Memory B cell (primary cell): Measurements from ENCODE around the gene PLS1.
"Not testable (repeated sequence)": the region's sequence is repeated elsewhere in the genome, so short reads cannot be mapped to it uniquely, and the experiment has no call there.

Experiments
- ATAC-seq: fragments of 150-1000 bp; cut with Tn5 transposase; 2 replicates; pipeline ENCODE4 v1.10.0; 2021; ENCODE audit warnings: low read depth, mild to moderate bottlenecking, moderate library complexity
- DNase-seq, 2 donors: peaks; one replicate each; pipeline ENCODE4 v3.0.0; 2022; ENCODE audit warnings: low spot score in 2 of 2
- H3K27ac Mint-ChIP-seq: one replicate; pipeline ENCODE4 v1.8.0; 2022; ENCODE audit warnings: mild to moderate bottlenecking, moderate library complexity, mixed read lengths
- H3K27me3 Mint-ChIP-seq: one replicate; pipeline ENCODE4 v1.8.0; 2022; ENCODE audit warnings: mixed read lengths
- H3K36me3 Mint-ChIP-seq: one replicate; pipeline ENCODE4 v1.8.0; 2022; ENCODE audit warnings: mild to moderate bottlenecking, mixed read lengths
- H3K4me1 Mint-ChIP-seq: one replicate; pipeline ENCODE4 v1.8.0; 2022; ENCODE audit warnings: mixed read lengths
- H3K4me3 Mint-ChIP-seq: one replicate; pipeline ENCODE4 v1.8.0; 2022; ENCODE audit warnings: mild to moderate bottlenecking, moderate library complexity, mixed read lengths
- H3K9me3 Mint-ChIP-seq: one replicate; pipeline ENCODE4 v1.8.0; 2022; ENCODE audit warnings: mixed read lengths

The PLS1 gene, protein sequence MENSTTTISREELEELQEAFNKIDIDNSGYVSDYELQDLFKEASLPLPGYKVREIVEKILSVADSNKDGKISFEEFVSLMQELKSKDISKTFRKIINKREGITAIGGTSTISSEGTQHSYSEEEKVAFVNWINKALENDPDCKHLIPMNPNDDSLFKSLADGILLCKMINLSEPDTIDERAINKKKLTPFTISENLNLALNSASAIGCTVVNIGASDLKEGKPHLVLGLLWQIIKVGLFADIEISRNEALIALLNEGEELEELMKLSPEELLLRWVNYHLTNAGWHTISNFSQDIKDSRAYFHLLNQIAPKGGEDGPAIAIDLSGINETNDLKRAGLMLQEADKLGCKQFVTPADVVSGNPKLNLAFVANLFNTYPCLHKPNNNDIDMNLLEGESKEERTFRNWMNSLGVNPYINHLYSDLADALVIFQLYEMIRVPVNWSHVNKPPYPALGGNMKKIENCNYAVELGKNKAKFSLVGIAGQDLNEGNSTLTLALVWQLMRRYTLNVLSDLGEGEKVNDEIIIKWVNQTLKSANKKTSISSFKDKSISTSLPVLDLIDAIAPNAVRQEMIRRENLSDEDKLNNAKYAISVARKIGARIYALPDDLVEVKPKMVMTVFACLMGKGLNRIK

DNA sequence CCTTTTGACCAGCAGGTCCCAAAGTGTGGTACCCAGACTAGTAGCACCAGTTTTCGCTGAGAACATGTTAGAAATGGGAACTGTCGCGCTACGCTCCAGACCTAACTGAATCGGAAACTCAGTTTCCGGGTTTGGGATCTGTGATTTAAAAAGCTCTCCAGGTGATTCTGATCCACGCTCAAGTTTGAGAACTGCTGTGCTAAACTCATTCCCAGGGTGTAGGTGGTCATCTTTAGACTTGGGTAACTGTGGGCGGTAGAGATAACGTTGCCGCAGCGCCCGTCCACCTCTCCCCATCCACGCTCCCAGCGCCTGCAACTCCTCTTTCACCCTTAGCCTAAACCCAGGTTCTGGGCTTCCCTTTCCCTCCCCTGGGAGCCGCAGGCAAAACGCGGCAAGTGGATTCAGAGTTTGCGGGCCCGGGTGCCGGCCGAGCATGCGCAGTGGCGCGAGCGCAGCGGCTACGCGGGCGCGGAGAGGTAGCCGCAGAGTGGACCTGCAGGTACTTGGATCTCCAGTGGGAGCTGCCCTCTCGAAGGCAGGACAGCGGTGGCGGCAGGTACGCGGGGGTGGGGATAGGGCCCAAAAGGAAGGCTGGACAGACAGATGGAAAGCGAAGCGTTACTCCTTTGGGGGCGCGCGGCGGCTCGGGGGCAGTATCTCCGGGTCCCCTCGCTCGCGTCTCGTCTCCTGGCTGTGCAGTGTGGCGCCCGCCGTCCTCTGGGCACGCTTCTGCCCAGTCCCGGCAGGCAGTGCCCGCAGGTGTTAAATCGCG is at the start of gene PLS1:
Gene PLS1 (plus strand): TSS at position 443 of the 775 bp plus-strand sequence. CDS start 67,845 bp downstream, outside the sequence.
- Mint-ChIP-seq H3K27ac (no peak within 1 kb of the TSS), H3K36me3 (no peaks in the 10 kb centered on the region), H3K9me3 (no peaks in the 10 kb centered on the region), H3K4me1 (peaks cover 8% of the 10 kb centered on the region), H3K4me3 (peak within 1 kb of the TSS; percentile 92), H3K27me3 (peaks cover 12% of the 10 kb centered on the region)
- peak; percentile 75 to 88 for DNase-seq
- peak; percentile 81 for ATAC-seq

DNA sequence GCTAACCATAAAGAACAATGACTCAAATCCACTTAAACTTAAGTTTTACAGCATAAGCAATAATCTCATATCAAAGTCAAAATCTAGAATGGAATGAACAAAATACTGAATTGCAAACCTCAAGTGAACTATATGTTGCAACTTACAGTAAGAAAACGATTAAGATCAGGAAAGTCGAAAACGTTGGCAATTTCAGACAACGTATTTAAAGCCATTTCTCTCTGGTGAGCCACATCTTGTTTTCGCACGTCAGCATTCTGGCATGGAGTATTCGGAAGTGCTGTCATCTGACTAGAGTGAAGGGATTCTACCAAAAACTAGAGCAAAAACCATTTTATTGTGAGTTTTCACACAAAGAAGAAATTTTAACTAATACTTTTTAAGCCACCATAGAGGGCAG is 46.2 kb upstream of the PLS1 start:
- no peaks in the 10 kb centered on the region for H3K9me3 Mint-ChIP-seq
- no peak overlapping the region for H3K4me3 Mint-ChIP-seq
- DNase-seq (no peak), ATAC-seq (no peak)
- no peaks in the 10 kb centered on the region for H3K27me3 Mint-ChIP-seq
- peaks cover 33% of the 10 kb centered on the region for H3K36me3 Mint-ChIP-seq
- H3K27ac Mint-ChIP-seq = no peak overlapping the region
- H3K4me1 Mint-ChIP-seq = no peaks in the 10 kb centered on the region

DNA sequence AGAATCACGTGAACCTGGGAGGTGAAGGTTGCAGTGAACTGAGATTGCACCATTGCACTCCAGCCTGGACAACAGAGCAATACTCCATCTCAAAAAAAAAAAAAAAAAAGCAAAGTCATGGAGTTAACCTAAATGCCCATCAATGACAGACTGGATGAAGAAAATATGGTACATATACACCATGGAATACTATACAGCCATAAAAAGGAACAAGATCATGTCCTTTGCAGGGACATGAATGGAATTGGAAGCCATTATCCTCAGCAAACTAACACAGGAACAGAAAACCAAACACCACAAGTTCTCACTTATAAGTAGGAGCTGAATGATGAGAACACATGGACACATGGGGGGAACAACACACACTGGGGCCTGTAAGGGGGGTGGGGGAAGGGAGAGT is 43.6 kb upstream of the PLS1 start:
- not testable (repeated sequence) for ATAC-seq, DNase-seq, H3K27ac Mint-ChIP-seq, H3K4me1 Mint-ChIP-seq, H3K27me3 Mint-ChIP-seq, H3K9me3 Mint-ChIP-seq, H3K4me3 Mint-ChIP-seq
- peaks cover 46% of the 10 kb centered on the region for H3K36me3 Mint-ChIP-seq

DNA sequence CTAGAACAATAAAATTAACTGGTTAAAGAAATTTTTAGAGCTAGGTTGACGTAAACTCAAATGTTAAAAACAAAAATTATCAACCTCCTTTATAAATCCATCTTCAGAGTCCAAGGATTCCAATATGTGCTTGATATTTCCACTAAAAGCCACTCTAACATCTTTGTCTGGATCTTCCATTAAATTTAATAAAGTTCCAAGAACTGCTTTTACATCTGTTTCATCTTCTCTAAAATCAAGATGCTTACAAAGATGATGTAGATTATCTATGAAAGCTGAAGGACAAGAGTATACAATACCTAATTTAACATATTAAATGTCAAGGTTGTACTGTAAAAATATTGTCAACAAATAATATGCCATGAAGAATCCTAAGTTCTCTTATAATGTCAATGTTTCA is 42.5 kb upstream of the PLS1 start:
- Mint-ChIP-seq H3K27ac (no peak overlapping the region), H3K36me3 (peaks cover 46% of the 10 kb centered on the region), H3K4me3 (no peak overlapping the region), H3K9me3 (no peaks in the 10 kb centered on the region), H3K27me3 (no peaks in the 10 kb centered on the region), H3K4me1 (no peaks in the 10 kb centered on the region)
- ATAC-seq (no peak), DNase-seq (no peak)

DNA sequence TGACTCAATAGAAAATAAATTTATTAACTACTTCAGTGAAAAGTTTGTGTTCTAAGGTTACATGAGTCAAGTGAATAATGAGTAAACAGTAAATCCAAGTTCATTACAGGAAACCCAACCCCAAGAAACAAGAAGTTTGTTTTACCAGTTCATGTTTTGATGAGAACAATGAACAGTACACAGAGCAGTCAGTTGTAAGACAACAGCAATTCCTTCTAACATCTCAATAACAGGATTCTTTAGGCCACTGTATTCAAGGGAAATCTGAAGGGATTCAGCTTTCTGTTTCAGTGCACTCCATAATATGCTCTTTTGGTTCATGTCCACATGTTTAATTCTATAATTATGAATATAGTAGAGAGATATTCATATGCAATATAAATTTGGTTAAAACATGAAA is 36.1 kb upstream of the PLS1 start:
- no peak overlapping the region for H3K4me3 Mint-ChIP-seq
- H3K4me1 Mint-ChIP-seq = no peaks in the 10 kb centered on the region
- peaks cover 33% of the 10 kb centered on the region for H3K36me3 Mint-ChIP-seq
- no peak for DNase-seq
- ATAC-seq = no peak
- no peaks in the 10 kb centered on the region for H3K27me3 Mint-ChIP-seq
- H3K9me3 Mint-ChIP-seq = no peaks in the 10 kb centered on the region
- no peak overlapping the region for H3K27ac Mint-ChIP-seq

DNA sequence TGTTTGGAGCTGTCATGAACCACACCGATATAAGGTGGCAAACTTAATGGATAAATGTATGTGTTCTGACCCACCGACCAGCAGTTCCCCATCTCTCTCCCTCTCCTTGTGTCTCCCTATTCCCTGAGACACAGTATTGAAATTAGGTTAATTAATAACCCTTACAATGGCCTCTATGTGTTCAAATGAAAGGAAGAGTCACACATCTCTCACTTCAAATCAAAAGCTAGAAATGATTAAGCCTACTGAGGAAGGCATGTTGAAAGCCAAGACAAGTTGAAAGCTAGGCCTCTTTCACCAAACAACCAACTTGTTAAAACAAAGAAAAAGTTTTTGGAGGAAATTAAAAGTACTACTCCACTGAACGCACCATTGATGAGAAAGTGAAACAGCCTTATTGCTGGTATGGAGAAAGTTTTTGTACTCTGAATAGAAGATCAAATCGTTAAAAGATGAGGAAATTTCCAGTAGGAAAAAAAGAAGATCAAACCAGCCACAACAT is 32.6 kb upstream of the PLS1 start:
- no peak for DNase-seq
- H3K27me3 Mint-ChIP-seq = no peaks in the 10 kb centered on the region
- no peaks in the 10 kb centered on the region for H3K9me3 Mint-ChIP-seq
- no peak overlapping the region for H3K27ac Mint-ChIP-seq
- ATAC-seq = no peak
- no peak overlapping the region for H3K4me3 Mint-ChIP-seq
- peaks cover 2% of the 10 kb centered on the region for H3K4me1 Mint-ChIP-seq
- peaks cover 26% of the 10 kb centered on the region for H3K36me3 Mint-ChIP-seq

DNA sequence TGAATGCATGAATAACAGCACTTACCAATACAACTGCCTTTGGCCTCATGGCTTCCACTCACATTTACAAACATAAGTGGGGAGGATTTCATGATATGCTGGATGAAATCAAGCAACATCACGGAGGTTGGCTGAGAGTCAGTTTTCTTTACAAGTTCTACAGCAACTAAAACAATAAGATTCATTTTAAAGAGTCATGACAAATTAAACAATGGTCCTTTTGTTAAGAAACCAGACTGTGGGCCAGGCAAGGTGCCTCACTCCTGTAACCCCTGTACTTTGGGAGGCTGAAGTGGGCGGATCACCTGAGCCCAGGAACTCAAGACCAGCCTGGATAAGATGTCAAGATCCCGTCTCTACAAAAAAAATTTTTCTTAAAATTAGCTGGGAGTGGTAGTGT is 30.1 kb upstream of the PLS1 start:
- H3K27me3 Mint-ChIP-seq = no peaks in the 10 kb centered on the region
- no peak overlapping the region for H3K27ac Mint-ChIP-seq

DNA sequence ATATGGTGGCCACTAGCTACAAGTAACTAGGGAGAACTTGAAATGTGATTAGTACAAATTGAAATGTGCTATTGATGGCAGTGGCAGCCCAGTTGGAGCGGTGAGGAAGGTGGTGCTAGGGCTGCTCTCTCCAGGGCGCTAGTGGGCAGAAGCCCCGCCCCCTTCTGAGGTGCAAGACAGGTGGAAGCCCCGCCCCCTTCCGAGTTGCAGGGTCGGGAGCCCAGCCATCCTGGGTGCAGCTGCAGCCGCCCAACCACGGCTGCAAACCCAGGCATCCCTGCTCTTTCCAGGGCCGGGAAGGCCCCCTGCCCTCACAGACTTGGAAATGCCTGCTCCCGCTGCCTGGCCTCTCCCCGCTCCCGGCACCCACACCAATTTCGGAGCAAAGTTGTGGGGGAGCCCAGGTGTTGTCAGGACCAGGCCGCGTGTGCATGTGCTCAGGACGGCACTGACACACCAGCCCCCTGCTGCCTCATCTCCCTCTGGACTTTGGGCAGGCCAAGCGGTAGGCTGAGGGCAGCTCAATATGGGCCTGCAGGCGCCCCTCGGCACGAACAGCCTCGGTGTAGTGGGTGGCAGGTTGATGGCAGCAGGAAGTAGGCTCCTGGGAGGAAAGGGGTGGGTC is 27.7 kb upstream of the PLS1 start:
- H3K36me3 Mint-ChIP-seq = peaks cover 20% of the 10 kb centered on the region
- H3K4me3 Mint-ChIP-seq = no peak overlapping the region
- no peaks in the 10 kb centered on the region for H3K9me3 Mint-ChIP-seq
- no peaks in the 10 kb centered on the region for H3K27me3 Mint-ChIP-seq
- no peak for DNase-seq
- peaks cover 4% of the 10 kb centered on the region for H3K4me1 Mint-ChIP-seq
- no peak overlapping the region for H3K27ac Mint-ChIP-seq
- ATAC-seq = no peak

More for the DNA sequence above, 30.1 kb upstream of the PLS1 start:
- DNase-seq (no peak), ATAC-seq (no peak)
- no peaks in the 10 kb centered on the region for H3K9me3 Mint-ChIP-seq
- no peak overlapping the region for H3K4me3 Mint-ChIP-seq
- peaks cover 27% of the 10 kb centered on the region for H3K36me3 Mint-ChIP-seq
- H3K4me1 Mint-ChIP-seq = peaks cover 4% of the 10 kb centered on the region

DNA sequence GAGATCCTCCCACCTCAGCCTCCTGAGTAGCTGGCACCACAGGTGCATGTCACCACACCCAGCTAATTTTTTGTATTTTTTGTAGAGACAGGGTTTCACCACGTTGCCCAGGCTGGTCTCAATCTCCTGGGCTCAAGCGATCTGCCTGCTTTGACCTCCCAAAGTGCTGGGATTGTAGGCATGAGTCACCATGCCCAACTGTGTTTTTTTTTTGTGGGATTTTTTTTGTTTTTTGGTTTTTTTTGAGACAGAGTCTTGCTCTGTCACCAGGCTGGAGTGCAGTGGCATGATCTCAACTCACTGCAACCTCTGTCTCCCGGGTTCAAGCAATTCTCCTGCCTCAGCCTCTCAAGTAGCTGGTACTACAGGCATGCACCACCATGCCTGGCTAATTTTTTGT is 26.8 kb upstream of the PLS1 start:
- not testable (repeated sequence) for DNase-seq, H3K4me3 Mint-ChIP-seq, H3K9me3 Mint-ChIP-seq, H3K27me3 Mint-ChIP-seq, H3K4me1 Mint-ChIP-seq, ATAC-seq, H3K27ac Mint-ChIP-seq
- peaks cover 19% of the 10 kb centered on the region for H3K36me3 Mint-ChIP-seq

DNA sequence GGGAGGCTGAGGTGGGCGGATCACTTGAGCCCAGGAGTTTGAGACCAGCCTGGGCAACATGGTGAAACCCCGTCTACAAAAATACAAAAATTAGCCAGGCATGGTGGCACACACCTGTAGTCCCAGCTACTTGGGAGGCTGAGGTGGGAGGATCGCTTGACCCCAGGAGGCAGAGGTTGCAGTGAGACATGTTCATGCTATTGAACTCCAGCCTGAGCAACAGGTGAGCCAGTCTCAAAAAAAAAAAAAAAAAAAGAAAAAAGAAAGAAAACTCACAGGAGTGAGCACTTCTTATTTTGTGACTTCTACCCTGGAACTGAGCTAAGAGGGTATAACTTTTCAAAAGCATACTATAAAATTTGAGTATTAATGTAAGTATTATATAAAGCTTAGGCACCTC is 22.0 kb upstream of the PLS1 start:
- Mint-ChIP-seq H3K36me3 (peaks cover 14% of the 10 kb centered on the region), H3K4me1 (peaks cover 35% of the 10 kb centered on the region), H3K27ac (peak overlapping the region; percentile 56)
- H3K27me3 Mint-ChIP-seq, H3K9me3 Mint-ChIP-seq, DNase-seq, ATAC-seq, H3K4me3 Mint-ChIP-seq: not testable (repeated sequence)

DNA sequence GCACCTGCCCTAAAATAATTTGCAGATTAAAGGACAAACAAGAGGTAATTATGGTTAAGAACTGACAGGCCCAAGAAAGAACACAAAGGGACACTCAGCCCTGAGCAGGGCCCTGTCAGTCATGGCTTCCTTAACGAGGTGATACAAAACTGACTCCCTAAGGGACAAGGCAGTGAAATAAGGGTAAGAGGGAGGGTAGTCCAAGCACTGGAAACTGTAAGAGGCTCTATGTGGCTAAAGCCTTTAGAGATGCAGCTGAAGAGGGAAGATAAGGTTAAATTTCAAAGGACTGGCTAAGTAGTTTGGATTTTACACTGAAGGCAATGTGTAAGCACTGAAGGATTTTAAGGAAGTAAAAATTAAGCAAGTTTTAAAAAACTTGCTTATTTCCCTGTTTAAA is 21.5 kb upstream of the PLS1 start:
- peak overlapping the region; percentile 56 for H3K27ac Mint-ChIP-seq

DNA sequence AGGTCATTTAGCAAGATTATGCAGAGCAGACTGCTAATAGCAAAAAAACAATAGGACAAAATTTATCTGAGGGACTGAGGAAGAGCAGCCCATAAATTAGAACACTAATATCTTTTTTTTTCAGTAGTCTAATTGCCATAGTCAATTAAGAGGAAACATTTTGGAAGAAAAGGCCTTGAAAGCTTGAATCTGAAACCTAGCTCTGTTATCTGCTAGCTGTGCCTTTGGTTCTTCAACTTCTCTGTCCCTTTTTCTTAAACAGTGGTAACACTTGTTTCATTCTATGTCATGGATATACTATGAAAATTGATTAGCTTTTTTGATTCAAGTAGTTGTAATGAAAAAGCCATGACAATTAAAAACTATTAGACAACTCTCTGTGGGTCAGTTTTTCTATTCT is 19.4 kb upstream of the PLS1 start:
- Mint-ChIP-seq H3K36me3 (peaks cover 9% of the 10 kb centered on the region), H3K27me3 (no peaks in the 10 kb centered on the region), H3K4me1 (peaks cover 40% of the 10 kb centered on the region), H3K9me3 (no peaks in the 10 kb centered on the region), H3K27ac (no peak overlapping the region), H3K4me3 (peak overlapping the region; percentile 98)
- DNase-seq (no peak), ATAC-seq (no peak)

More for the DNA sequence above, 21.5 kb upstream of the PLS1 start:
- ATAC-seq (no peak), DNase-seq (no peak)
- no peak overlapping the region for H3K4me3 Mint-ChIP-seq
- H3K9me3 Mint-ChIP-seq = no peaks in the 10 kb centered on the region
- no peaks in the 10 kb centered on the region for H3K27me3 Mint-ChIP-seq
- H3K4me1 Mint-ChIP-seq = peaks cover 39% of the 10 kb centered on the region
- peaks cover 14% of the 10 kb centered on the region for H3K36me3 Mint-ChIP-seq

DNA sequence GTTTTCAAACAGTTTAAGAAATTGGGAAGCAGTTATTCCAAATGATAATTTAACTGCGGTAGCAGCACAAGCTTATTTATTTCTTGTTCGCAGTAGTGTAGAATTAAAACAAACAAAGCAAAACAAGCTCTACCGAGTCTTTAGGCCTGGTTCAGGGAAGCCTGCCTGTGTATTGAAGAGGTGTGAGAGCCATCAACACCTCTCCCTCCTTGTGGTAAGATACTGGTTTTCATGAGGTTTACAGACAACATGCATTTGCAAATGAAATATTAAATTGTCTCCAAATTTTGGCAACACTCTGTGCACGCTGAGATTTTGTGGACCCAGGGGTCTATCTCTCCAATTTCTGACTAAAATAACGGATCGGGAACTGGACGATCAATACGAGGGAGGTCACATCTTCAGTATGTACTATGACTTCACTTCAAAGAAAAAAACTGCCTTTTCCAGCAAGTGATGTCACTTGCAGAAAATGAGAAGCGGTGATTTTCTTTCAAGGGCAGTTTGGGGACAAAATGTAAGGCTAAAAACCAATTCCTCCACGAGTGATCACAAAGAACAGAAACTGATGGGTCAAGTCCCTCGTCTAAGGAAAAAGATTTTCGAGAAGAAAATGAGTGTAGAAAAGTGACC is 18.4 kb upstream of the PLS1 start:
- Mint-ChIP-seq H3K36me3 (peaks cover 9% of the 10 kb centered on the region), H3K9me3 (no peaks in the 10 kb centered on the region), H3K4me1 (peaks cover 40% of the 10 kb centered on the region), H3K4me3 (peak overlapping the region; percentile 98), H3K27ac (peak overlapping the region; percentile 97), H3K27me3 (no peaks in the 10 kb centered on the region)
- DNase-seq (no peak), ATAC-seq (no peak)
